Uterus (tissue), 4 donors: Measurements from ENCODE around the gene COL27A1. TPM values are rescaled to one million over a fixed set of nuclear protein-coding genes. Genes with fewer than 3 reads are reported as not detected.
A peak's percentile ranks its signal among the peaks of the same experiment; 100 is the strongest.

Experiments
- DNase-seq, 2 donors: peaks; one replicate each; pipeline ENCODE4 v3.0.0-alpha.2; 2019 to 2020
- H3K27ac ChIP-seq, 2 donors: fragments of 200-600 bp; sonication (generic); 1 replicate in 1 of 2; 2 replicates in 1 of 2; pipeline ENCODE4 v1.5.1; 2016 to 2018
- H3K27me3 ChIP-seq, 2 donors: fragments of 200-600 bp; sonication (generic); one replicate each; pipeline ENCODE4 v1.5.1; 2018 to 2019; ENCODE audit warnings: control low read depth in 1 of 2
- H3K36me3 ChIP-seq, 2 donors: fragments of 200-600 bp; sonication (generic); one replicate each; pipeline ENCODE4 v1.5.1; 2019; ENCODE audit warnings: control low read depth in 1 of 2
- H3K4me1 ChIP-seq, 2 donors: fragments of 200-600 bp; sonication (generic); one replicate each; pipeline ENCODE4 v1.5.1; 2018 to 2019; ENCODE audit warnings: control low read depth in 1 of 2
- H3K4me3 ChIP-seq, 2 donors: fragments of 200-600 bp; sonication (generic); 1 replicate in 1 of 2; 2 replicates in 1 of 2; pipeline ENCODE4 v1.5.1; 2018 to 2019; ENCODE audit warnings: mild to moderate bottlenecking in 1 of 2
- H3K9me3 ChIP-seq, 2 donors: fragments of 200-600 bp; sonication (generic); one replicate each; pipeline ENCODE4 v1.5.1; 2019; ENCODE audit warnings: control low read depth in 1 of 2
- POLR2A ChIP-seq, 2 donors: fragments of 450-650 bp; IDR thresholded peaks; one replicate each; pipeline ENCODE4 v1.6.1; 2016; ENCODE audit warnings: antibody characterized with exemption in 2 of 2, mild to moderate bottlenecking in 1 of 2, moderate library complexity in 1 of 2
- intact Hi-C: fragments of 100-400 bp; cut with DNase I; formaldehyde crosslinking; loops from one replicate; pipeline ENCODE4 v1.15.1; 2023; ENCODE audit warnings: low total_unique reads
- total RNA-seq, 4 donors: library from RNA; depleted of rRNA in 3 of 4; stranded (reverse); fragments of >200 nt in 3 of 4; gene quantifications; one replicate each; pipeline versions ENCODE4 v1.1.0 to v1.2.4, GENCODE V29; 2014 to 2023
- TF ChIP-seq, protein P1 (sequence below), 4 experiments: fragments of 200-600 bp in 2 of 4; fragments of 450-650 bp in 2 of 4; sonication (generic) in 2 of 4; IDR thresholded peaks; one replicate each; pipeline ENCODE4 v1.5.1; 2016 to 2019; ENCODE audit warnings: antibody characterized with exemption in 4 of 4, mild to moderate bottlenecking in 2 of 4, moderate library complexity in 1 of 4
- donor health status: DM: yes; HTN: yes; CAD: no.

The COL27A1 gene
- total RNA-seq, 4 donors from 2014 or later, result 7.9 to 52.9 (median 43.3) TPM

- DNase-seq, result peak in 1 of 2 donors; percentile 69
- H3K36me3 ChIP-seq, result no peaks in the 10 kb centered on the region
- peak overlapping the region; percentile 66 to 69 for H3K27ac ChIP-seq
- H3K27me3 ChIP-seq, result no peaks in the 10 kb centered on the region
- TF ChIP-seq, protein P1, sequence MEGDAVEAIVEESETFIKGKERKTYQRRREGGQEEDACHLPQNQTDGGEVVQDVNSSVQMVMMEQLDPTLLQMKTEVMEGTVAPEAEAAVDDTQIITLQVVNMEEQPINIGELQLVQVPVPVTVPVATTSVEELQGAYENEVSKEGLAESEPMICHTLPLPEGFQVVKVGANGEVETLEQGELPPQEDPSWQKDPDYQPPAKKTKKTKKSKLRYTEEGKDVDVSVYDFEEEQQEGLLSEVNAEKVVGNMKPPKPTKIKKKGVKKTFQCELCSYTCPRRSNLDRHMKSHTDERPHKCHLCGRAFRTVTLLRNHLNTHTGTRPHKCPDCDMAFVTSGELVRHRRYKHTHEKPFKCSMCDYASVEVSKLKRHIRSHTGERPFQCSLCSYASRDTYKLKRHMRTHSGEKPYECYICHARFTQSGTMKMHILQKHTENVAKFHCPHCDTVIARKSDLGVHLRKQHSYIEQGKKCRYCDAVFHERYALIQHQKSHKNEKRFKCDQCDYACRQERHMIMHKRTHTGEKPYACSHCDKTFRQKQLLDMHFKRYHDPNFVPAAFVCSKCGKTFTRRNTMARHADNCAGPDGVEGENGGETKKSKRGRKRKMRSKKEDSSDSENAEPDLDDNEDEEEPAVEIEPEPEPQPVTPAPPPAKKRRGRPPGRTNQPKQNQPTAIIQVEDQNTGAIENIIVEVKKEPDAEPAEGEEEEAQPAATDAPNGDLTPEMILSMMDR (IDR thresholded peaks at IDR 0.05), result no peak
- no peak for TF ChIP-seq POLR2A (IDR thresholded peaks at IDR 0.05)
- intact Hi-C loops, result no loop called here
- H3K9me3 ChIP-seq, result no peaks in the 10 kb centered on the region
- H3K4me1 ChIP-seq, result peaks cover 0 to 3% of the 10 kb centered on the region in 2 donors
- H3K4me3 ChIP-seq, result peak overlapping the region in 1 of 2 donors; percentile 12
These were observed 8.2 kb downstream of the COL27A1 start for GRCh38 chr9:114163517-114163951.

DNA sequence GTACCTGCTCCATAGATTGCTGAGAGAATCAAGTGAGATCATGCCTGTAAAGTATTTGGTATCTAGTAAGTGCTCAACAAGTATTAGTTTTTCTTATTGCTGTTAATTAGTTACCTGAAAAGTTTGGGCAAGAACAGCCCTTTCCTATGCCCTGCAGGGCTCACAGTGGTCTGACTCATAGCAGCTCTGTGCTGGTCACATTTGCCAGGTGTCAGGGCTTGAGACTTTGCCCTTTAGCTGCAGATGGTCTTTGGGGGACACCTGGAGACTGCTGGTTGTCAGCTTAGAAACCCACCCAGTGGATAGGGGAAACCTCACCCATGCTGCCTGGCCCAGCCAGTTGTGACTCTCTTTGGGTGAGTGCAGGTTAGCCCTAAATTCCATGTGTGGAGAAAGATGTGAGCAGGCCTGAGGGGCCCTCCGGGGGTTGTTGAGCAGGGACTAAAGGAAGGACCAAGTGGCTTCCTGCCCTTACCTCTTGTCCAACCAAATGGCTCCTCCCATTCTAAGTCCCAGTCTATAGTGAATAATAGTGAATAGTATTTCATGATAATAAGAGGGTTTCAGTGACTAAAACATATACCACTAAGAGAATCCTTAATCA lies 9.0 kb downstream of the COL27A1 start:
- no peaks in the 10 kb centered on the region for H3K27me3 ChIP-seq
- H3K9me3 ChIP-seq, result no peaks in the 10 kb centered on the region
- H3K36me3 ChIP-seq, result no peaks in the 10 kb centered on the region
- intact Hi-C loops, result no loop called here
- H3K27ac ChIP-seq, result peak overlapping the region in 1 of 2 donors; percentile 69
- no peak overlapping the region for H3K4me3 ChIP-seq
- DNase-seq, result no peak
- TF ChIP-seq POLR2A (IDR thresholded peaks at IDR 0.05), result no peak
- TF ChIP-seq, protein P1 (IDR thresholded peaks at IDR 0.05), result no peak
- H3K4me1 ChIP-seq, result peaks cover 0 to 3% of the 10 kb centered on the region in 2 donors

DNA sequence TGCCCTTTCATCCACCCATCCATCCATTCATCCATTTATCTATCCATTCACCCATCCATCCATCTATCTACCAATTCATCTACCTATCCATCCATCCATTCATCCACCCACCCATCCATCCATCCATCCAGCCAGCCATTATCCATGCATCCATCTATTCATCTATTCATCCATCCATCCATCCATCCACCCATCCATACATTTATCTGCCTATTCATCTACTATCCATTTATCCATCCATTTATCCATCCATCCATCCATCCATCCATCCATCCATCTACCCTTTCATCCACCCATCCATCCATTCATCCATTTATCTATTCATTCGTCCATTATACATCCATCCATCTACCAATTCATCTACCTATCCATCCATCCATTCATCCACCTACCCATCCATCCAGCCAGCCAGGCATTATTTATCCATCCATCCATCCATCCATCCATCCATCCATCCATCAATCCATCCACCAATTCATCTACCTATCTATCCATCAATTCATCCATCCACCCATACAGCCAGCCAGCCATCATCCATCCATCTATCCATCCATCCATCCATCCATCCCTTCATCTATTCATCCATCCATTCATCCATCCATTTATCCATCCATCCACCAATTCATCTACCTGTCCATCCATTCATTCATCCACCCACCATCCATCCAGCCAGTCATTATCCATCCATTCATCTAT lies 10.2 kb downstream of the COL27A1 start:
- no peaks in the 10 kb centered on the region for H3K27me3 ChIP-seq
- no peaks in the 10 kb centered on the region for H3K36me3 ChIP-seq
- no peak overlapping the region for H3K4me3 ChIP-seq
- H3K4me1 ChIP-seq, result peaks cover 0 to 3% of the 10 kb centered on the region in 2 donors
- intact Hi-C loops, result no loop called here
- H3K9me3 ChIP-seq, result no peaks in the 10 kb centered on the region
- TF ChIP-seq, protein P1 (IDR thresholded peaks at IDR 0.05), result no peak
- TF ChIP-seq POLR2A (IDR thresholded peaks at IDR 0.05), result no peak
- DNase-seq, result no peak
- no peak overlapping the region for H3K27ac ChIP-seq

DNA sequence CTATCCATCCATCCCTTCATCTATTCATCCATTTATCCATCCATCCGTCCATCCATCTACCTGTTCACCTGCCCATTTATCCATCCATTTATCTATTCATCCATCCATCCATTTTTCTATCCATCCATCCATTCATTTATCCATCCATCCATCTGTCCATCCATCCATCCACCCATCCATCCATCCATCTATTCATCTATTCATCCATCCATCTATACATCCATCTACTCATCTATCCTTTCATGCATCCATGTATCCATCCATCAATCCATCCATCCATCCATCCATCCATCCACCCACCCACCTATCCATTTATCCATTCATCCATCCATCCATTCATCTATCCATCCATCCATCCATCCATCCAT lies 10.8 kb downstream of the COL27A1 start:
- no peaks in the 10 kb centered on the region for H3K9me3 ChIP-seq
- no peaks in the 10 kb centered on the region for H3K27me3 ChIP-seq
- H3K27ac ChIP-seq, result no peak overlapping the region
- intact Hi-C loops, result no loop called here
- no peak for DNase-seq
- no peak for TF ChIP-seq POLR2A (IDR thresholded peaks at IDR 0.05)
- TF ChIP-seq, protein P1 (IDR thresholded peaks at IDR 0.05), result no peak
- no peaks in the 10 kb centered on the region for H3K36me3 ChIP-seq
- no peak overlapping the region for H3K4me3 ChIP-seq
- H3K4me1 ChIP-seq, result peaks cover 0 to 3% of the 10 kb centered on the region in 2 donors
